GM08714 (cell line): ENCODE measurements around the gene AKT1S1.
A peak's percentile ranks its signal among the peaks of the same experiment; 100 is the strongest.

Source experiments
- H3K4me3 ChIP-seq: fragments of 200-500 bp; sonication (Bioruptor generic); 2 replicates; pipeline ENCODE4 v1.5.1; 2014; ENCODE audit warnings: mild to moderate bottlenecking, low read length, inconsistent platforms
- ZNF274 ChIP-seq: IDR thresholded peaks from 2 replicates; pipeline ENCODE4 v1.6.1; 2012; ENCODE audit warnings: mild to moderate bottlenecking, low read depth, low read length

Gene AKT1S1

DNA sequence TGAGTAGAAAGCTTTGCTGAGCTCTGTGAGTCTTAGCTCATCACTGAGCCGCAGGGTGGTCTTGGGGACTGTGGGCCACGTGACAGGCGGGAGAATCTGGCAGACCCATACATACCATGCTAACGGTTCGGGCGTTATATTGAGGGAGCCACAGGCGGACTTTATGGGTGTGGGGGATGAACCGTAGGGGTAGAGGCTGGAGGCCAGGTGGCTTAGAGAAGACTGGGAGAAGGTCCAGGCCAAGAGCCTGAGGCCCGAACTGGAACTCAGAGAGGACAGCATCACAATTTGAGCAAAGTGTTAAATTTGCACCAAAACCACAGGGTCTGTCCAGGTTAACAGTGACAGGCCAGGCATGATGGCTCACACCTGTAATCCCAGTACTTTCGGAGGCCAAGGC, 36.6 kb upstream of the AKT1S1 start:
- H3K4me3 ChIP-seq: no peak overlapping the region
- TF ChIP-seq ZNF274: no peak

DNA sequence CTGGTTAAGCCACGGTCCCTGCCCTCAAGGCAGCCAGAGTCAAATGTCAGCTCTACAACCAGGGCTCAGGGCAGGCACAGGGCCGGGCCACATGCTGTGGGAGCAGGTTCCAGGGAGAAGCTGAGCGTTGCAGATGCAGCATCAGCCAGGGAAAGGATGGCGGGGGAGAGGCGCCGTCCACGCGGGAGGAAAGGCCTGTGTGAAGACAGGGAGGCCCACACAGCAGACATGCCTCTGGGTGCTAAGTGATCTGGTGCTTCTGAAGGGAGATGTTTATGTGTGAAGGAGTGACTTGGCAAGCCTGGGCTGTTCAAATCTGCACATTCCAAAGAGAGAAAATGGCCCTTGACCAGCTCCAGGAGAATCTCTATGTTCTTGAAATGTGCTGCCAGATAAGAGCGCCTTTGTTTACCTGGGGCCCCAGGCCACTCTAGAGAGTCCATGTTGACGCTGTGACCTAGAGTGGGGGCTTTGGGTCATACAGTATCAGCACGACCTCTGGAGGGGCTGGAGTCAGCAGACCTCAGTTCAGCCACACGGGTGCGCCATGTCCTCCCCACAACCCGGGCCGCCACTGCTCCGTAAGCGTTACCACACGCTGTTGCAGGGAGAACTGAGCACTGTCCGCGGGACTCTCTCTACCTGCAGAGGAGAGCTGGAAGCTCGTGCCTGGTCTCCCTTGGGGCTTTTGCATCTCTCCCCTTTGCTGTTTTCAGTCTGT, 36.0 kb upstream of the AKT1S1 start:
- no peak for TF ChIP-seq ZNF274
- no peak overlapping the region for H3K4me3 ChIP-seq

GRCh38 chr19:49911381-49912145, 34.4 kb upstream of the AKT1S1 start:
- no peak overlapping the region; the same call in 1 of the 2 replicates for H3K4me3 ChIP-seq
- no peak for TF ChIP-seq ZNF274

GRCh38 chr19:49910179-49910578, 33.0 kb upstream of the AKT1S1 start:
- TF ChIP-seq ZNF274: no peak
- H3K4me3 ChIP-seq: no peak overlapping the region

DNA sequence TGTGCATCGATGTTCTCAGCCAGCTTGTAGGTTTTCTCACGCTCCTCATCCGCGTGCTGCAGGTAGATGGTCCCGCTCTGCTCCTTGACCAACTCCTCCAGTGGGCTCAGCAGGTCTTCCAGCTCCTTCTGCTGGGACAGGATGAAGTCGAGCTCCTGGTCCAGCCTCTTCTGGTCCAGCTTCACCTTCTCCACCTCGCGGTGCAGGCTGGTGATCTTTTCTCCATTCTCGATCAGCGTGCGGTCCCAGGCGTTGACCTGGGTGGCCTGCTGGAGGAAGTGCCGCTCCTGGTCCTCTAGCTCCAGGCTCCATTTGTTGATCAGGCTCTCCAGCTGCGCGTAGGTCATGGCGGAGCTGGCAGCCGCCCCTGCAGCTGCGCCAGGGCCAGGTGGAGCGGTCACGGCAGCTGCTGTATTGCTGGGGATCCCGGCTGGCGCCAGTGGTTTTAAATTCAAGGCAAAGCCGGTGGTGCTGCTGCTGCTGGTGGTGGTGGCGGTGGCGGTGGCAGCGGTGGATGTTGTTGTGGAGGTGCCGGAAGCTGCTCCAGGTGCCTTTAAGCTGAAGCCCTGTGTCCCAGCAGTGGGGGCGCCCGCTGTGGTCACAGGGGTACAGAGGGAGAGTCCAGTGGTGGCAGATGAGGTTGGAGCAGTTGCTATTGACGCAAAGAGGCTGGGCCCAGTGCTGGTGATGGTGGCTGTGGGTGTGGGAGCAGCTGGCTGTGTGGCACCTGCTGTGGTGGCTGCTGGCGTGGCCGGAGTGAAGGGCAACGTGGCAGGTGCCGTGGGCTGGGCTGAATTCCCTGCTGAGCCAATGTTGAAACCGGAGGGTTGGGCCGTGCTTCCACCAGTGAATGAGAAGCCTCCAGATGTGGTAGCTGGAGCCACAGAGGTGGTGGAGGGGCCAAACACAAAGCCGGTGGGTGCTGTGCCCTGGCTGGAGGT, 31.6 kb upstream of the AKT1S1 start:
- H3K4me3 ChIP-seq: no peak overlapping the region
- no peak for TF ChIP-seq ZNF274

- no peak for TF ChIP-seq ZNF274
- no peak overlapping the region for H3K4me3 ChIP-seq
Measured at GRCh38 chr19:49907745-49908446, 30.7 kb upstream of the AKT1S1 start.

GRCh38 chr19:49906879-49907564, 29.9 kb upstream of the AKT1S1 start:
- no peak overlapping the region for H3K4me3 ChIP-seq
- TF ChIP-seq ZNF274: no peak

- no peak overlapping the region for H3K4me3 ChIP-seq
- TF ChIP-seq ZNF274: no peak
Measured at GRCh38 chr19:49904136-49904535, 27.0 kb upstream of the AKT1S1 start.

GRCh38 chr19:49896863-49897621, 19.9 kb upstream of the AKT1S1 start, which contains the start of gene IL4I1:
IL4I1 (minus strand) TSS chr19:49896887; CDS start chr19:49896160, 727 bp downstream.
- peak within 1 kb of the TSS; percentile 47; the same call in 1 of the 2 replicates for H3K4me3 ChIP-seq
- TF ChIP-seq ZNF274: no peak

DNA sequence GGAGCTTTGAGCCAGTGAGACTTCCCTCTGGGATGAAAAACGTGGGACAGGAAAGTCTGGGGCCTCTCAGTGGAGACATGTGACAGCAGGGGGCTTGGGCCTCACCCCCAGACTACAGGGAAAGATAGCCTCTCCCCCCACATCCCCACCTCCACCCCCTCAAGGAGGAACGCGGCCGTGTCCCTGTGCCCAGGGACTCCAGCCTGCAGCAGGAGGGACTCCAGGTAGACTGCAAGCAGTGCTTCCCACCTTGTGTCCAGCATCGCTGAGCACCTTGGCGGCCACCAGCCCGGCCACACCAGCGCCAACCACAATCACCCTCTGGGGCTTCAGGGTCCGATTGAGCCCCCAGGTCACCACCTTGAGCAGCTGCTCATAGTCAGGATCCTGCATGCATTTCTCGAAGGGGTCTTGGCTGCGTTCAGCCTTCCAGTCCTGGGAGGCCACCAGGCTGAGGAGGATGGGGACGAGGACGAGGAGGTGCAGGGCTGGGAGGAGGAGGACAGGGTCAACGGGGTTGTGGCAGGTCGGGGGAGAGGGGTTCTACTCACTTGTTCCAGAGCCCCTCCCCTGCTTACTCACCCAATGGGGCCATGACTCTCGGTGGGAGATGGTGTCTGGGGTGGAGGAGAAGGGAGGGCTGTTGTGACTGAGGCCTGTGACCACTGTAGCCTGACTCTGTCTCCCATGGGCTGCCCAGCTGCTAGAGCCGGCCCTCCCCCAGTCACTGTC, 18.6 kb upstream of the AKT1S1 start:
- peak overlapping the region; percentile 47; the same call in 1 of the 2 replicates for H3K4me3 ChIP-seq
- no peak for TF ChIP-seq ZNF274

- no peak for TF ChIP-seq ZNF274
- H3K4me3 ChIP-seq: peak overlapping the region; percentile 47; the same call in 1 of the 2 replicates
Measured at GRCh38 chr19:49894879-49895565, 17.9 kb upstream of the AKT1S1 start.
